WERI-Rb-1 (cell line): ENCODE data around the gene PRLR.

Experiments used
- DNase-seq: peaks from one replicate; pipeline ENCODE4 v3.0.0-alpha.2; 2020
- H3K27ac ChIP-seq: fragments of 250-450 bp; sonication (Bioruptor Pico); 2 replicates; pipeline ENCODE4 v1.5.1; 2020; ENCODE audit warnings: mild to moderate bottlenecking, moderate library complexity
- H3K27me3 ChIP-seq: fragments of 250-450 bp; sonication (Bioruptor Pico); 2 replicates; pipeline ENCODE4 v1.5.1; 2021; ENCODE audit warnings: mild to moderate bottlenecking, low read depth, moderate library complexity; ENCODE audit not compliant: insufficient read depth, severe bottlenecking
- H3K36me3 ChIP-seq: fragments of 250-450 bp; sonication (Bioruptor Pico); 2 replicates; pipeline ENCODE4 v1.5.1; 2020; ENCODE audit warnings: mild to moderate bottlenecking, moderate library complexity
- H3K4me3 ChIP-seq: 2 replicates; pipeline ENCODE4 v1.5.1; 2011; ENCODE audit warnings: low read depth, mild to moderate bottlenecking, control low read depth, low read length
- H3K9me3 ChIP-seq: fragments of 250-450 bp; sonication (Bioruptor Pico); 2 replicates; pipeline ENCODE4 v1.5.1; 2021; ENCODE audit warnings: mild to moderate bottlenecking, moderate library complexity; ENCODE audit not compliant: severe bottlenecking
- TF ChIP-seq, protein P1 (sequence below): IDR thresholded peaks from 2 replicates; pipeline ENCODE4 v1.5.1; 2011; ENCODE audit warnings: low read depth, mild to moderate bottlenecking, control low read depth, inconsistent platforms, low read length

PRLR gene

DNA sequence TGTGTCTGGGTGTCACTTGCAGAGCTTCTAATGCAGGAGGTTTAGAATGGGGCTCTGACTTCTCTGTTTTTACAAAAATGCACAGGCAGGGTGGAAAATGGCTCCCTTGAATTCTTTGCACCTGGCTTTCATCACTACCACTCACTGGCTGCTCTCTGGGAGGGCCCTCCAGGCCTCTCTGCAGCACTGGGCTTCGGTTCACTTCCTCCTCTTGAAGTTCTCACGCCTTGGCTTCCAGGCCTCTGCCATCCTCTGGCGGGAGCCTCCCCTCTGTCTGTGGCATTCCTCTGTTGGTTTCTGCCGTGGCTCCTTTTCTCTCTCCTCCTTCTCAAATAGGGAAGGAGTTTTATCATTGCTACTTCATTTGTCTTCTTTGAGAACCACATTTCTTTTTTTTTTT is 2.8 kb upstream of the PRLR start:
- H3K27ac ChIP-seq = no peak overlapping the region
- no peak for DNase-seq
- no peak overlapping the region for H3K4me3 ChIP-seq
- TF ChIP-seq, protein P1, sequence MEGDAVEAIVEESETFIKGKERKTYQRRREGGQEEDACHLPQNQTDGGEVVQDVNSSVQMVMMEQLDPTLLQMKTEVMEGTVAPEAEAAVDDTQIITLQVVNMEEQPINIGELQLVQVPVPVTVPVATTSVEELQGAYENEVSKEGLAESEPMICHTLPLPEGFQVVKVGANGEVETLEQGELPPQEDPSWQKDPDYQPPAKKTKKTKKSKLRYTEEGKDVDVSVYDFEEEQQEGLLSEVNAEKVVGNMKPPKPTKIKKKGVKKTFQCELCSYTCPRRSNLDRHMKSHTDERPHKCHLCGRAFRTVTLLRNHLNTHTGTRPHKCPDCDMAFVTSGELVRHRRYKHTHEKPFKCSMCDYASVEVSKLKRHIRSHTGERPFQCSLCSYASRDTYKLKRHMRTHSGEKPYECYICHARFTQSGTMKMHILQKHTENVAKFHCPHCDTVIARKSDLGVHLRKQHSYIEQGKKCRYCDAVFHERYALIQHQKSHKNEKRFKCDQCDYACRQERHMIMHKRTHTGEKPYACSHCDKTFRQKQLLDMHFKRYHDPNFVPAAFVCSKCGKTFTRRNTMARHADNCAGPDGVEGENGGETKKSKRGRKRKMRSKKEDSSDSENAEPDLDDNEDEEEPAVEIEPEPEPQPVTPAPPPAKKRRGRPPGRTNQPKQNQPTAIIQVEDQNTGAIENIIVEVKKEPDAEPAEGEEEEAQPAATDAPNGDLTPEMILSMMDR = no peak
- H3K27me3 ChIP-seq = peaks cover 78% of the 10 kb centered on the region
- H3K36me3 ChIP-seq = no peaks in the 10 kb centered on the region
- no peaks in the 10 kb centered on the region for H3K9me3 ChIP-seq

DNA sequence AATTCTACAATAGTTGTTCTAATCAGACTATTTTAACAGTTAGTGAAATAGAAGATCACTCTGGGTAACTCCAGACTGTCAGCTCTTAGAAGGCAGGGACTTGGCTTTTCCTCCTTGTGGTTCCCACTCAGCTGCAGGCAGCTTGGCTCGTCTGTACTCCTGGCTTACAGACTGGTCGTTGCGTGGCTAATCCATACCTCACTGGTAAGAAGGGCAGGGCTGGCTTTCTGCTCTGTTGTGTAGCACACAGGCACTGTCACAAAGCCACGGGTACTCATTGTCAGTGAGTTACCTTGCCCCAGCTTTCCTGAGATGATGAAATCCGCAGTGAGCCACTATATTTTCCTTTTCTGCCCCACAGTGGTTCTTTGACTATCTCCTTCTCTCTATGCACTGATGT is 1.8 kb upstream of the PRLR start:
- Histone ChIP-seq H3K36me3 (no peaks in the 10 kb centered on the region), H3K4me3 (no peak overlapping the region), H3K27me3 (peaks cover 82% of the 10 kb centered on the region), H3K27ac (no peak overlapping the region), H3K9me3 (no peaks in the 10 kb centered on the region)
- TF ChIP-seq, protein P1 = no peak
- DNase-seq = no peak

DNA sequence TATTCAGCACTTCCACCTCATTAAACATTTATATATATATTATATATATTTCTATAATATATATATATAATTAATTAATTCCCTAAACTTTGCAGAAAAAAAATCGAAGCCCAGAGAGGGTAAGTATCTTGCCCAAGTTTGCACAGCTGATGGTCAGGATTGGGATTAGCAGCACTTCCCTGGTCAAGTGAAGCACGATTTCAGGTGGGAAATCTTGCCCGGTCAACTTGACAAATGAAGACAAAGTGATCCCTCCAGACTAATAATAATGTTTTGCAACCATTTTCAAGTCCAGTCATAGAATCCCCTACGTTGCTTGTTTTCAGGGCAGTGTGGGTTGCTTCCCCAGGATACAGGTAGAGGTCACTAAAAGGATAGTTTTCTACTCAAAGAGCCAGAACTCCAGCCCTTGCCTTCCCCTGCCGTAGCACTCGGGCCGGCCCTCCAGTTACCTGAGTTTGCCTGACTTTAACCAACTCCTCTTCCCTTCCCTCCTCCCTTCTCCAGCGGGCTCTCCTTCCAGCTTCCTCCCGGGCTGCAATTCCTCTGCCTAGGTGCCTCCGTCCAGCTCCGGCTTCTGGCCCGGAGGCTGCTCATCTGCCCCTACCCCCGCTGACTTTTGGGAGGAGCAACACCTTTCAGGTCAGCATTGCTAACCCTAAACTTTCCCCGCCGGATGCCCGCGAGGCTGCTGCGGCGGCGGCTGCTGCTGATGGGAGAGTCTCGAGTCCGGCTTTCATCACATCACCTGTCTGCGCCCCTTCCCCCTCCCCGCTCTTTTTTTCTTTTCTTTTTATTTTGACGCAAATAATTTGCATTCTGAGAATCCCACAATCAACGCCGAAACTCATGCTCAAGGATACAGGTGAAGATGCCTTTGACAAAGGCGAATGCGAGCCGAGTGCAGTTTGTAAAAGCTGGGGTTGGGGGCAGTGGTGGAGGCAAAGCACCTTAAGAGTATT is 930 bp downstream of the PRLR start:
- no peaks in the 10 kb centered on the region for H3K36me3 ChIP-seq
- no peak for DNase-seq
- H3K27me3 ChIP-seq = peaks cover 88% of the 10 kb centered on the region
- no peaks in the 10 kb centered on the region for H3K9me3 ChIP-seq
- no peak overlapping the region for H3K4me3 ChIP-seq
- TF ChIP-seq, protein P1 = no peak
- no peak overlapping the region for H3K27ac ChIP-seq

DNA sequence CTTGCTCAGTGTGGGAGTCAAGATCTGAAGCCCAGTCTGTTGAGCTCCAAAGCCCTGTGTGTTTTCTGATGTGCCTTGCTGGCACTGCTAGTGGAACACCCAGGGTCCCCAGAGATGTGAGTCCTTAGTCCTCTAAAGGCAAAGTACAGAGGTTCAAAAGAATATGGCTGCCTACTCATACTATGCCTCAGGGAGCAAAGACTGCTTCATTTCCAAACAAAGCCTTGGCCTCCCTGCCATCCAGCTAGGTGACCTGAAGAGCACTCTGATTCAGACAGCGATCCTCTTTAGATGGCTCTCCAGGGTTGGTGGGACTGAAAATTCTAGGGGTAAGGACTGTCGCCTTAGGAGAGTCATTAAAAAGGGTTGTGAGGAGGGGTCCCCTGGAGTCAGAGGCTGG is 2.0 kb downstream of the PRLR start:
- no peak for DNase-seq
- TF ChIP-seq, protein P1 = no peak

DNA sequence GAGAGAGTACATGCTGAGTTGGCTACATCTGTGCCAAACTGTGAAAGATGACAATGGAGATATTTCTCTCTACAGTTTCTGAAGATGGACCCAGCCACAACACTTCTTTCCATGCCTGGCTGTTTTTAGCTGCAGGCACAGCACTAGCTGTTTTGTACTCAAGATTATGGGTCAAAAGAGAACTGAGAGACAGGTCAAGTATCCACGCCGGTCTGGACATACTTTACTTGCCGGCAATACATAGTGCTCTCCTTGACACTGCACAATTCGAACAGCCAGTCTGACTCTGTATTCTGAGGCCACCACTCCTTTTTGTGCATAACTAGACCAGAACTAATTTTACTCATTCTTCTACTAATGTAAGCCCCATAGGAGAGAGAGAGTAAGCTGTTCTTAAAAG is 2.6 kb downstream of the PRLR start:
- Histone ChIP-seq H3K4me3 (no peak overlapping the region), H3K9me3 (no peaks in the 10 kb centered on the region), H3K27me3 (peaks cover 94% of the 10 kb centered on the region), H3K27ac (no peak overlapping the region), H3K36me3 (no peaks in the 10 kb centered on the region)
- DNase-seq = no peak
- TF ChIP-seq, protein P1 = no peak

More for the DNA sequence above, 2.0 kb downstream of the PRLR start:
- H3K9me3 ChIP-seq = no peaks in the 10 kb centered on the region
- H3K27me3 ChIP-seq = peaks cover 89% of the 10 kb centered on the region
- no peaks in the 10 kb centered on the region for H3K36me3 ChIP-seq
- H3K27ac ChIP-seq = no peak overlapping the region
- H3K4me3 ChIP-seq = no peak overlapping the region
